ENCODE results near the gene MRPS21. TPM values are rescaled to one million over a fixed set of nuclear protein-coding genes. Genes with fewer than 3 reads are reported as not detected.

The MRPS21 gene
- total and polyA plus RNA-seq, 9 of the 15 experiments (the other 6 are each of a cell fraction or from before 2014, with no cell fraction given): 119 to 407 (median 149) TPM

DNA sequence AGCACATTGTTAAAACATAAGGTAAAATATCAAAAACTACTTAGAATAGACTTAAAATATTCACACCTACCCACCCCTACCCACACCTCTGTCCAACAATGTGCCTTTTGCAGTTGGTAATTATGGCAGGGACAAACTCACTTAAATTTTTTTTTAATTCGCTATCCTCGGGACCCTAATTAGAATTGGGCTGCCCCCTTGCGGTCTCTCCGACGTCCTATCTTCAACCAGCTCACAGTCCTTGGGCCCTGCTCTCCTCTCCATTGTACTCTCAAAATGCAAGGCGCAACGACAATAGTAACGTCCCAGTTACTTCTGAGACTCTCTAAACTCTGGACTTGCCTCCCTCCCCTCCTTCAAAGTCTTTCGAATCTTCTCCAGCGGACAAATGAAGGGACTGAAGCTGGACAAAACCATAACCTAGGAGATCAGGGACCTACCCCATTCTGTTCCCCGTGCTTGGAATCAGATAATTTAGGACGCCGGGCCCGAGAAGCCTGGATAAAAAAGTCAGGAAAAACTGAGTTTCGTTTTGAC is 12.4 kb upstream of the MRPS21 start (continued):
- TF ChIP-seq, protein P1, sequence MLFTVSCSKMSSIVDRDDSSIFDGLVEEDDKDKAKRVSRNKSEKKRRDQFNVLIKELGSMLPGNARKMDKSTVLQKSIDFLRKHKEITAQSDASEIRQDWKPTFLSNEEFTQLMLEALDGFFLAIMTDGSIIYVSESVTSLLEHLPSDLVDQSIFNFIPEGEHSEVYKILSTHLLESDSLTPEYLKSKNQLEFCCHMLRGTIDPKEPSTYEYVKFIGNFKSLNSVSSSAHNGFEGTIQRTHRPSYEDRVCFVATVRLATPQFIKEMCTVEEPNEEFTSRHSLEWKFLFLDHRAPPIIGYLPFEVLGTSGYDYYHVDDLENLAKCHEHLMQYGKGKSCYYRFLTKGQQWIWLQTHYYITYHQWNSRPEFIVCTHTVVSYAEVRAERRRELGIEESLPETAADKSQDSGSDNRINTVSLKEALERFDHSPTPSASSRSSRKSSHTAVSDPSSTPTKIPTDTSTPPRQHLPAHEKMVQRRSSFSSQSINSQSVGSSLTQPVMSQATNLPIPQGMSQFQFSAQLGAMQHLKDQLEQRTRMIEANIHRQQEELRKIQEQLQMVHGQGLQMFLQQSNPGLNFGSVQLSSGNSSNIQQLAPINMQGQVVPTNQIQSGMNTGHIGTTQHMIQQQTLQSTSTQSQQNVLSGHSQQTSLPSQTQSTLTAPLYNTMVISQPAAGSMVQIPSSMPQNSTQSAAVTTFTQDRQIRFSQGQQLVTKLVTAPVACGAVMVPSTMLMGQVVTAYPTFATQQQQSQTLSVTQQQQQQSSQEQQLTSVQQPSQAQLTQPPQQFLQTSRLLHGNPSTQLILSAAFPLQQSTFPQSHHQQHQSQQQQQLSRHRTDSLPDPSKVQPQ (CRISPR knock-in tag; IDR thresholded peaks at IDR 0.05; ENCODE audit: borderline replicate concordance): no peak
- no peak for TF ChIP-seq EP300 (IDR thresholded peaks at IDR 0.05; ENCODE audit: low read length)
- TF ChIP-seq, protein P2, sequence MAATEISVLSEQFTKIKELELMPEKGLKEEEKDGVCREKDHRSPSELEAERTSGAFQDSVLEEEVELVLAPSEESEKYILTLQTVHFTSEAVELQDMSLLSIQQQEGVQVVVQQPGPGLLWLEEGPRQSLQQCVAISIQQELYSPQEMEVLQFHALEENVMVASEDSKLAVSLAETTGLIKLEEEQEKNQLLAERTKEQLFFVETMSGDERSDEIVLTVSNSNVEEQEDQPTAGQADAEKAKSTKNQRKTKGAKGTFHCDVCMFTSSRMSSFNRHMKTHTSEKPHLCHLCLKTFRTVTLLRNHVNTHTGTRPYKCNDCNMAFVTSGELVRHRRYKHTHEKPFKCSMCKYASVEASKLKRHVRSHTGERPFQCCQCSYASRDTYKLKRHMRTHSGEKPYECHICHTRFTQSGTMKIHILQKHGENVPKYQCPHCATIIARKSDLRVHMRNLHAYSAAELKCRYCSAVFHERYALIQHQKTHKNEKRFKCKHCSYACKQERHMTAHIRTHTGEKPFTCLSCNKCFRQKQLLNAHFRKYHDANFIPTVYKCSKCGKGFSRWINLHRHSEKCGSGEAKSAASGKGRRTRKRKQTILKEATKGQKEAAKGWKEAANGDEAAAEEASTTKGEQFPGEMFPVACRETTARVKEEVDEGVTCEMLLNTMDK (IDR thresholded peaks at IDR 0.05; ENCODE audit: borderline replicate concordance, insufficient read depth, low read depth, low read length, poor library complexity, severe bottlenecking): peak; percentile 78
- no peak for TF ChIP-seq MBD2 (IDR thresholded peaks at IDR 0.05; ENCODE audit: borderline replicate concordance, low read depth)
- TF ChIP-seq, protein P3, sequence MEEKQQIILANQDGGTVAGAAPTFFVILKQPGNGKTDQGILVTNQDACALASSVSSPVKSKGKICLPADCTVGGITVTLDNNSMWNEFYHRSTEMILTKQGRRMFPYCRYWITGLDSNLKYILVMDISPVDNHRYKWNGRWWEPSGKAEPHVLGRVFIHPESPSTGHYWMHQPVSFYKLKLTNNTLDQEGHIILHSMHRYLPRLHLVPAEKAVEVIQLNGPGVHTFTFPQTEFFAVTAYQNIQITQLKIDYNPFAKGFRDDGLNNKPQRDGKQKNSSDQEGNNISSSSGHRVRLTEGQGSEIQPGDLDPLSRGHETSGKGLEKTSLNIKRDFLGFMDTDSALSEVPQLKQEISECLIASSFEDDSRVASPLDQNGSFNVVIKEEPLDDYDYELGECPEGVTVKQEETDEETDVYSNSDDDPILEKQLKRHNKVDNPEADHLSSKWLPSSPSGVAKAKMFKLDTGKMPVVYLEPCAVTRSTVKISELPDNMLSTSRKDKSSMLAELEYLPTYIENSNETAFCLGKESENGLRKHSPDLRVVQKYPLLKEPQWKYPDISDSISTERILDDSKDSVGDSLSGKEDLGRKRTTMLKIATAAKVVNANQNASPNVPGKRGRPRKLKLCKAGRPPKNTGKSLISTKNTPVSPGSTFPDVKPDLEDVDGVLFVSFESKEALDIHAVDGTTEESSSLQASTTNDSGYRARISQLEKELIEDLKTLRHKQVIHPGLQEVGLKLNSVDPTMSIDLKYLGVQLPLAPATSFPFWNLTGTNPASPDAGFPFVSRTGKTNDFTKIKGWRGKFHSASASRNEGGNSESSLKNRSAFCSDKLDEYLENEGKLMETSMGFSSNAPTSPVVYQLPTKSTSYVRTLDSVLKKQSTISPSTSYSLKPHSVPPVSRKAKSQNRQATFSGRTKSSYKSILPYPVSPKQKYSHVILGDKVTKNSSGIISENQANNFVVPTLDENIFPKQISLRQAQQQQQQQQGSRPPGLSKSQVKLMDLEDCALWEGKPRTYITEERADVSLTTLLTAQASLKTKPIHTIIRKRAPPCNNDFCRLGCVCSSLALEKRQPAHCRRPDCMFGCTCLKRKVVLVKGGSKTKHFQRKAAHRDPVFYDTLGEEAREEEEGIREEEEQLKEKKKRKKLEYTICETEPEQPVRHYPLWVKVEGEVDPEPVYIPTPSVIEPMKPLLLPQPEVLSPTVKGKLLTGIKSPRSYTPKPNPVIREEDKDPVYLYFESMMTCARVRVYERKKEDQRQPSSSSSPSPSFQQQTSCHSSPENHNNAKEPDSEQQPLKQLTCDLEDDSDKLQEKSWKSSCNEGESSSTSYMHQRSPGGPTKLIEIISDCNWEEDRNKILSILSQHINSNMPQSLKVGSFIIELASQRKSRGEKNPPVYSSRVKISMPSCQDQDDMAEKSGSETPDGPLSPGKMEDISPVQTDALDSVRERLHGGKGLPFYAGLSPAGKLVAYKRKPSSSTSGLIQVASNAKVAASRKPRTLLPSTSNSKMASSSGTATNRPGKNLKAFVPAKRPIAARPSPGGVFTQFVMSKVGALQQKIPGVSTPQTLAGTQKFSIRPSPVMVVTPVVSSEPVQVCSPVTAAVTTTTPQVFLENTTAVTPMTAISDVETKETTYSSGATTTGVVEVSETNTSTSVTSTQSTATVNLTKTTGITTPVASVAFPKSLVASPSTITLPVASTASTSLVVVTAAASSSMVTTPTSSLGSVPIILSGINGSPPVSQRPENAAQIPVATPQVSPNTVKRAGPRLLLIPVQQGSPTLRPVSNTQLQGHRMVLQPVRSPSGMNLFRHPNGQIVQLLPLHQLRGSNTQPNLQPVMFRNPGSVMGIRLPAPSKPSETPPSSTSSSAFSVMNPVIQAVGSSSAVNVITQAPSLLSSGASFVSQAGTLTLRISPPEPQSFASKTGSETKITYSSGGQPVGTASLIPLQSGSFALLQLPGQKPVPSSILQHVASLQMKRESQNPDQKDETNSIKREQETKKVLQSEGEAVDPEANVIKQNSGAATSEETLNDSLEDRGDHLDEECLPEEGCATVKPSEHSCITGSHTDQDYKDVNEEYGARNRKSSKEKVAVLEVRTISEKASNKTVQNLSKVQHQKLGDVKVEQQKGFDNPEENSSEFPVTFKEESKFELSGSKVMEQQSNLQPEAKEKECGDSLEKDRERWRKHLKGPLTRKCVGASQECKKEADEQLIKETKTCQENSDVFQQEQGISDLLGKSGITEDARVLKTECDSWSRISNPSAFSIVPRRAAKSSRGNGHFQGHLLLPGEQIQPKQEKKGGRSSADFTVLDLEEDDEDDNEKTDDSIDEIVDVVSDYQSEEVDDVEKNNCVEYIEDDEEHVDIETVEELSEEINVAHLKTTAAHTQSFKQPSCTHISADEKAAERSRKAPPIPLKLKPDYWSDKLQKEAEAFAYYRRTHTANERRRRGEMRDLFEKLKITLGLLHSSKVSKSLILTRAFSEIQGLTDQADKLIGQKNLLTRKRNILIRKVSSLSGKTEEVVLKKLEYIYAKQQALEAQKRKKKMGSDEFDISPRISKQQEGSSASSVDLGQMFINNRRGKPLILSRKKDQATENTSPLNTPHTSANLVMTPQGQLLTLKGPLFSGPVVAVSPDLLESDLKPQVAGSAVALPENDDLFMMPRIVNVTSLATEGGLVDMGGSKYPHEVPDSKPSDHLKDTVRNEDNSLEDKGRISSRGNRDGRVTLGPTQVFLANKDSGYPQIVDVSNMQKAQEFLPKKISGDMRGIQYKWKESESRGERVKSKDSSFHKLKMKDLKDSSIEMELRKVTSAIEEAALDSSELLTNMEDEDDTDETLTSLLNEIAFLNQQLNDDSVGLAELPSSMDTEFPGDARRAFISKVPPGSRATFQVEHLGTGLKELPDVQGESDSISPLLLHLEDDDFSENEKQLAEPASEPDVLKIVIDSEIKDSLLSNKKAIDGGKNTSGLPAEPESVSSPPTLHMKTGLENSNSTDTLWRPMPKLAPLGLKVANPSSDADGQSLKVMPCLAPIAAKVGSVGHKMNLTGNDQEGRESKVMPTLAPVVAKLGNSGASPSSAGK (IDR thresholded peaks at IDR 0.05): no peak
- no peak for TF ChIP-seq TAF1 (IDR thresholded peaks at IDR 0.05; ENCODE audit: control insufficient read depth, extremely low read depth, insufficient read depth, low read length, severe bottlenecking)
- TF ChIP-seq, protein P4, sequence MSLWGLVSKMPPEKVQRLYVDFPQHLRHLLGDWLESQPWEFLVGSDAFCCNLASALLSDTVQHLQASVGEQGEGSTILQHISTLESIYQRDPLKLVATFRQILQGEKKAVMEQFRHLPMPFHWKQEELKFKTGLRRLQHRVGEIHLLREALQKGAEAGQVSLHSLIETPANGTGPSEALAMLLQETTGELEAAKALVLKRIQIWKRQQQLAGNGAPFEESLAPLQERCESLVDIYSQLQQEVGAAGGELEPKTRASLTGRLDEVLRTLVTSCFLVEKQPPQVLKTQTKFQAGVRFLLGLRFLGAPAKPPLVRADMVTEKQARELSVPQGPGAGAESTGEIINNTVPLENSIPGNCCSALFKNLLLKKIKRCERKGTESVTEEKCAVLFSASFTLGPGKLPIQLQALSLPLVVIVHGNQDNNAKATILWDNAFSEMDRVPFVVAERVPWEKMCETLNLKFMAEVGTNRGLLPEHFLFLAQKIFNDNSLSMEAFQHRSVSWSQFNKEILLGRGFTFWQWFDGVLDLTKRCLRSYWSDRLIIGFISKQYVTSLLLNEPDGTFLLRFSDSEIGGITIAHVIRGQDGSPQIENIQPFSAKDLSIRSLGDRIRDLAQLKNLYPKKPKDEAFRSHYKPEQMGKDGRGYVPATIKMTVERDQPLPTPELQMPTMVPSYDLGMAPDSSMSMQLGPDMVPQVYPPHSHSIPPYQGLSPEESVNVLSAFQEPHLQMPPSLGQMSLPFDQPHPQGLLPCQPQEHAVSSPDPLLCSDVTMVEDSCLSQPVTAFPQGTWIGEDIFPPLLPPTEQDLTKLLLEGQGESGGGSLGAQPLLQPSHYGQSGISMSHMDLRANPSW (CRISPR knock-in tag; IDR thresholded peaks at IDR 0.05): no peak

Measured in K562 (cell line).